HCT116 (cell line): ENCODE measurements around the gene A2M. TPM values are rescaled to one million over a fixed set of nuclear protein-coding genes. Genes with fewer than 3 reads are reported as not detected.

Experiments
- ATAC-seq: fragments of 200-7000 bp; cut with Tn5 transposase; 2 replicates; pipeline ENCODE4 v1.9.1; 2020; ENCODE audit warnings: mild to moderate bottlenecking, moderate library complexity
- BruUV-seq: library from RNA; stranded (reverse); fragments of 400-500 nt; replicated peaks from 2 replicates; lab custom pipeline; 2021; lab: Mats Ljungman, UMichigan
- CTCF ChIA-PET: fragments of 300-600 bp; sonication (Branson Sonifier 250); formaldehyde crosslinking; loops from one replicate; lab custom pipeline; 2021; ENCODE audit warnings: antibody characterized with exemption; lab: Charles Lee
- POLR2A ChIA-PET: fragments of 300-600, 350-600 bp; sonication (Branson Sonifier 250); formaldehyde crosslinking; loops from one replicate; lab custom pipeline; 2021; ENCODE audit warnings: antibody characterized with exemption; lab: Charles Lee
- RAD21 ChIA-PET, 2 experiments: fragments of 300-600 bp; sonication (Branson Sonifier 250); formaldehyde crosslinking; loops; one replicate each; lab custom pipeline; 2023; ENCODE audit warnings: low total read pairs in 2 of 2; ENCODE audit not compliant: uncharacterized antibody in 2 of 2, unreplicated experiment in 2 of 2, low non-redundant PET in 1 of 2; lab: Charles Lee
- DNase-seq: peaks from one replicate; pipeline ENCODE4 v3.0.0-alpha.2; 2010; ENCODE audit warnings: low read depth, low spot score
- H2AFZ ChIP-seq: fragments of 200-600 bp; shearing (Covaris generic), sonication (generic); 2 replicates; pipeline ENCODE4 v1.6.1; 2017; ENCODE audit warnings: low read depth, mixed run types, mixed read lengths, antibody characterized with exemption, low read length; ENCODE audit not compliant: poor library complexity, severe bottlenecking
- H3K27ac ChIP-seq: 2 replicates; pipeline ENCODE4 v1.5.1; 2012; ENCODE audit warnings: low read depth, low read length
- H3K27me3 ChIP-seq: fragments of 200-600 bp; sonication (generic); 2 replicates; pipeline ENCODE4 v1.6.1; 2016; ENCODE audit warnings: mixed run types, low read length, mixed read lengths; ENCODE audit not compliant: insufficient read depth
- H3K36me3 ChIP-seq, 2 experiments: fragments of 200-500 bp in 1 of 2; fragments of 200-600 bp in 1 of 2; sonication (Bioruptor generic) in 1 of 2; sonication (generic) in 1 of 2; 2 replicates each; pipeline versions ENCODE4 v1.5.1 to v1.6.1; 2014 to 2016; ENCODE audit warnings: low read length in 2 of 2, inconsistent platforms in 1 of 2, mixed read lengths in 1 of 2, mixed run types in 1 of 2; ENCODE audit not compliant: insufficient read depth in 2 of 2, control insufficient read depth in 1 of 2
- H3K4me1 ChIP-seq, 2 experiments: fragments of 200-600 bp in 1 of 2; sonication (generic) in 1 of 2; 2 replicates each; pipeline versions ENCODE4 v1.5.1 to v1.6.1; 2012 to 2017; ENCODE audit warnings: low read length in 2 of 2, inconsistent platforms in 1 of 2, mild to moderate bottlenecking in 1 of 2, mixed read lengths in 1 of 2, mixed run types in 1 of 2, moderate library complexity in 1 of 2; ENCODE audit not compliant: insufficient read depth in 2 of 2, control insufficient read depth in 1 of 2
- H3K4me2 ChIP-seq: fragments of 200-600 bp; sonication (generic); 2 replicates; pipeline ENCODE4 v1.6.1; 2017; ENCODE audit warnings: mixed run types, low read length, mixed read lengths
- H3K4me3 ChIP-seq, 2 experiments: fragments of 200-600 bp in 1 of 2; sonication (generic) in 1 of 2; replicated peaks in 1 of 2; 2 replicates each; pipeline ENCODE4 v1.5.1; 2011 to 2016; ENCODE audit warnings: low read length in 2 of 2, control low read depth in 1 of 2, low read depth in 1 of 2, mild to moderate bottlenecking in 1 of 2, mixed read lengths in 1 of 2, mixed run types in 1 of 2
- H3K79me2 ChIP-seq: fragments of 200-600 bp; sonication (generic); 2 replicates; pipeline ENCODE4 v1.6.1; 2017; ENCODE audit warnings: mild to moderate bottlenecking, mixed run types, low read length, moderate library complexity, mixed read lengths; ENCODE audit not compliant: insufficient read depth
- H3K9ac ChIP-seq: fragments of 200-600 bp; sonication (generic); 2 replicates; pipeline ENCODE4 v1.6.1; 2016; ENCODE audit warnings: low read length, mixed read lengths
- H3K9me2 ChIP-seq: fragments of 200-600 bp; sonication (generic), shearing (Covaris generic); 2 replicates; pipeline ENCODE4 v1.6.1; 2017; ENCODE audit warnings: mixed run types, mild to moderate bottlenecking, moderate library complexity; ENCODE audit not compliant: insufficient read depth
- H3K9me3 ChIP-seq, 2 experiments: fragments of 200-500 bp in 1 of 2; fragments of 200-600 bp in 1 of 2; sonication (Bioruptor generic) in 1 of 2; sonication (generic) in 1 of 2; 2 replicates each; pipeline ENCODE4 v1.6.1; 2014 to 2017; ENCODE audit warnings: low read length in 2 of 2, mixed read lengths in 2 of 2, inconsistent platforms in 1 of 2, low read depth in 1 of 2, mild to moderate bottlenecking in 1 of 2, mixed run types in 1 of 2, moderate library complexity in 1 of 2; ENCODE audit not compliant: control insufficient read depth in 1 of 2, insufficient read depth in 1 of 2
- H4K20me1 ChIP-seq: fragments of 200-600 bp; sonication (generic), shearing (Covaris generic); 2 replicates; pipeline ENCODE4 v1.6.1; 2017; ENCODE audit warnings: mixed run types, mild to moderate bottlenecking, moderate library complexity; ENCODE audit not compliant: insufficient read depth
- EGR1 ChIP-seq: IDR thresholded peaks from 2 replicates; pipeline ENCODE4 v1.6.1; 2012; ENCODE audit warnings: low read depth
- ELF1 ChIP-seq: IDR thresholded peaks from 2 replicates; pipeline ENCODE4 v1.6.1; 2012; ENCODE audit warnings: low read depth, borderline replicate concordance
- EZH2 ChIP-seq: fragments of 200-600 bp; sonication (generic); IDR thresholded peaks from 2 replicates; pipeline ENCODE4 v1.6.1; 2017; ENCODE audit warnings: antibody characterized with exemption, mixed run types
- EZH2phosphoT487 ChIP-seq: fragments of 200-600 bp; IDR thresholded peaks from 2 replicates; pipeline ENCODE4 v1.6.1; 2018; ENCODE audit warnings: antibody characterized with exemption, borderline replicate concordance
- FOSL1 ChIP-seq: IDR thresholded peaks from 2 replicates; pipeline ENCODE4 v1.6.1; 2012; ENCODE audit warnings: low read depth
- JUND ChIP-seq: IDR thresholded peaks from 2 replicates; pipeline ENCODE4 v1.6.1; 2012
- POLR2A ChIP-seq: IDR thresholded peaks from 2 replicates; pipeline ENCODE4 v1.7.0; 2011; ENCODE audit warnings: borderline replicate concordance; ENCODE audit not compliant: insufficient read depth, insufficient read length; ENCODE audit errors: extremely low read depth
- SIN3A ChIP-seq: IDR thresholded peaks from 2 replicates; pipeline ENCODE4 v1.6.1; 2012; ENCODE audit warnings: low read depth
- SP1 ChIP-seq: IDR thresholded peaks from 2 replicates; pipeline ENCODE4 v1.6.1; 2012; ENCODE audit warnings: low read depth
- SRF ChIP-seq: IDR thresholded peaks from 2 replicates; pipeline ENCODE4 v1.6.1; 2012; ENCODE audit warnings: low read depth
- TCF7L2 ChIP-seq: IDR thresholded peaks from 2 replicates; pipeline ENCODE4 v1.7.0; 2011; ENCODE audit warnings: borderline replicate concordance, inconsistent platforms; ENCODE audit not compliant: insufficient read depth, insufficient read length; ENCODE audit errors: extremely low read depth
- intact Hi-C: fragments of 100-400 bp; cut with micrococcal nuclease; formaldehyde crosslinking; loops from 2 replicates; pipeline ENCODE4 v1.10.0; 2022
- total RNA-seq: library from RNA; stranded (reverse); gene quantifications from one replicate; pipeline ENCODE4 v1.2.1, GENCODE V29; 2021; ENCODE audit not compliant: unreplicated experiment
- TF ChIP-seq, protein P1 (sequence below): IDR thresholded peaks from 2 replicates; pipeline ENCODE4 v1.6.1; 2011; ENCODE audit warnings: mild to moderate bottlenecking, low read length, moderate library complexity; ENCODE audit not compliant: insufficient replicate concordance; ENCODE audit errors: extremely low read depth
- TF ChIP-seq, protein P2 (sequence below): IDR thresholded peaks from 2 replicates; pipeline ENCODE4 v1.6.1; 2012
- TF ChIP-seq, protein P3 (sequence below), 3 experiments: fragments of 200-600 bp in 1 of 3; sonication (generic) in 1 of 3; IDR thresholded peaks in 2 of 3; conservative IDR thresholded peaks in 1 of 3; 2 replicates each; pipeline ENCODE4 v1.5.1; 2012 to 2017; ENCODE audit warnings: low read depth in 2 of 3, low read length in 2 of 3, antibody characterized with exemption in 1 of 3, borderline replicate concordance in 1 of 3, control low read depth in 1 of 3, mild to moderate bottlenecking in 1 of 3, mixed read lengths in 1 of 3, mixed run types in 1 of 3, moderate library complexity in 1 of 3; ENCODE audit not compliant: insufficient read depth in 1 of 3

Gene A2M
- total RNA-seq, 1 experiment from 2014 or later = 3.0 TPM

DNA sequence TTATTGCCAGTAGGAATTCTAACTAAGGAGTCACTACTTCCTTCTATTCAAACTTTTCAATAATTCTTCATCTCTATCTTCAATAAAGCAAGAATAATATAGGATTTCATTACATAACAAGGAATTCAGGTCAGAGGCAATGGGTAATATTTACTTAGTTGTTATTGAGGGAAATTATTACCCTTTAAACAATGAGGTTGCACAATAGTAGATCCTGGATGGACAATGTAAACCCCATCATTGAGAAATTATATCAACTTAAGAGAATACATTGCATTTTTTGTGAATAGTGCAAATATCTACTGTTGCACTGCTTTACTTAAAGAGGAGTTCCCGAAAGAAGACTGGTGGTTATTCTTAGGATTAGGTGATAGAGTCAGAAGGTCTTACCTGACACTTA is 43.8 kb downstream of the A2M start:
- POLR2A ChIA-PET = no interaction called here
- no peaks in the 10 kb centered on the region for H3K9me3 ChIP-seq
- H3K4me1 ChIP-seq = no peaks in the 10 kb centered on the region
- RAD21 ChIA-PET = no interaction called here
- no peak overlapping the region for H3K27ac ChIP-seq
- intact Hi-C loops = no loop called here
- ATAC-seq = no peak
- H2AFZ ChIP-seq = no peak overlapping the region
- no peaks in the 10 kb centered on the region for H4K20me1 ChIP-seq
- no peaks in the 10 kb centered on the region for H3K36me3 ChIP-seq
- no peak overlapping the region for H3K4me3 ChIP-seq
- H3K4me2 ChIP-seq = no peak overlapping the region
- BruUV-seq = no TSS peak
- no peak for DNase-seq
- H3K9me2 ChIP-seq = no peaks in the 10 kb centered on the region
- H3K9ac ChIP-seq = no peak overlapping the region
- CTCF ChIA-PET = no interaction called here
- no peaks in the 10 kb centered on the region for H3K79me2 ChIP-seq
- TF ChIP-seq EZH2 (no peak), SRF (no peak), TCF7L2 (no peak), JUND (no peak), EZH2phosphoT487 (no peak), EGR1 (no peak), FOSL1 (no peak), POLR2A (no peak), SIN3A (no peak), SP1 (no peak), ELF1 (no peak)
- TF ChIP-seq, protein P1, sequence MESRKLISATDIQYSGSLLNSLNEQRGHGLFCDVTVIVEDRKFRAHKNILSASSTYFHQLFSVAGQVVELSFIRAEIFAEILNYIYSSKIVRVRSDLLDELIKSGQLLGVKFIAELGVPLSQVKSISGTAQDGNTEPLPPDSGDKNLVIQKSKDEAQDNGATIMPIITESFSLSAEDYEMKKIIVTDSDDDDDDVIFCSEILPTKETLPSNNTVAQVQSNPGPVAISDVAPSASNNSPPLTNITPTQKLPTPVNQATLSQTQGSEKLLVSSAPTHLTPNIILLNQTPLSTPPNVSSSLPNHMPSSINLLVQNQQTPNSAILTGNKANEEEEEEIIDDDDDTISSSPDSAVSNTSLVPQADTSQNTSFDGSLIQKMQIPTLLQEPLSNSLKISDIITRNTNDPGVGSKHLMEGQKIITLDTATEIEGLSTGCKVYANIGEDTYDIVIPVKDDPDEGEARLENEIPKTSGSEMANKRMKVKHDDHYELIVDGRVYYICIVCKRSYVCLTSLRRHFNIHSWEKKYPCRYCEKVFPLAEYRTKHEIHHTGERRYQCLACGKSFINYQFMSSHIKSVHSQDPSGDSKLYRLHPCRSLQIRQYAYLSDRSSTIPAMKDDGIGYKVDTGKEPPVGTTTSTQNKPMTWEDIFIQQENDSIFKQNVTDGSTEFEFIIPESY = no peak
- TF ChIP-seq, protein P2, sequence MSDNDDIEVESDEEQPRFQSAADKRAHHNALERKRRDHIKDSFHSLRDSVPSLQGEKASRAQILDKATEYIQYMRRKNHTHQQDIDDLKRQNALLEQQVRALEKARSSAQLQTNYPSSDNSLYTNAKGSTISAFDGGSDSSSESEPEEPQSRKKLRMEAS = no peak
- TF ChIP-seq, protein P3, sequence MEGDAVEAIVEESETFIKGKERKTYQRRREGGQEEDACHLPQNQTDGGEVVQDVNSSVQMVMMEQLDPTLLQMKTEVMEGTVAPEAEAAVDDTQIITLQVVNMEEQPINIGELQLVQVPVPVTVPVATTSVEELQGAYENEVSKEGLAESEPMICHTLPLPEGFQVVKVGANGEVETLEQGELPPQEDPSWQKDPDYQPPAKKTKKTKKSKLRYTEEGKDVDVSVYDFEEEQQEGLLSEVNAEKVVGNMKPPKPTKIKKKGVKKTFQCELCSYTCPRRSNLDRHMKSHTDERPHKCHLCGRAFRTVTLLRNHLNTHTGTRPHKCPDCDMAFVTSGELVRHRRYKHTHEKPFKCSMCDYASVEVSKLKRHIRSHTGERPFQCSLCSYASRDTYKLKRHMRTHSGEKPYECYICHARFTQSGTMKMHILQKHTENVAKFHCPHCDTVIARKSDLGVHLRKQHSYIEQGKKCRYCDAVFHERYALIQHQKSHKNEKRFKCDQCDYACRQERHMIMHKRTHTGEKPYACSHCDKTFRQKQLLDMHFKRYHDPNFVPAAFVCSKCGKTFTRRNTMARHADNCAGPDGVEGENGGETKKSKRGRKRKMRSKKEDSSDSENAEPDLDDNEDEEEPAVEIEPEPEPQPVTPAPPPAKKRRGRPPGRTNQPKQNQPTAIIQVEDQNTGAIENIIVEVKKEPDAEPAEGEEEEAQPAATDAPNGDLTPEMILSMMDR (IDR thresholded peaks at IDR 0.05 in 2 of 3, conservative IDR thresholded peaks at IDR 0.05 in 1 of 3; ENCODE audit: borderline replicate concordance in 1 of 3, insufficient read depth in 1 of 3, low read depth in 2 of 3, low read length in 2 of 3) = no peak
- TF ChIP-seq, all 23 proteins: peak for 0
- no peaks in the 10 kb centered on the region; the same call in 1 of the 2 replicates for H3K27me3 ChIP-seq
